Measurements from ENCODE around the gene AHRR.

AHRR gene

DNA sequence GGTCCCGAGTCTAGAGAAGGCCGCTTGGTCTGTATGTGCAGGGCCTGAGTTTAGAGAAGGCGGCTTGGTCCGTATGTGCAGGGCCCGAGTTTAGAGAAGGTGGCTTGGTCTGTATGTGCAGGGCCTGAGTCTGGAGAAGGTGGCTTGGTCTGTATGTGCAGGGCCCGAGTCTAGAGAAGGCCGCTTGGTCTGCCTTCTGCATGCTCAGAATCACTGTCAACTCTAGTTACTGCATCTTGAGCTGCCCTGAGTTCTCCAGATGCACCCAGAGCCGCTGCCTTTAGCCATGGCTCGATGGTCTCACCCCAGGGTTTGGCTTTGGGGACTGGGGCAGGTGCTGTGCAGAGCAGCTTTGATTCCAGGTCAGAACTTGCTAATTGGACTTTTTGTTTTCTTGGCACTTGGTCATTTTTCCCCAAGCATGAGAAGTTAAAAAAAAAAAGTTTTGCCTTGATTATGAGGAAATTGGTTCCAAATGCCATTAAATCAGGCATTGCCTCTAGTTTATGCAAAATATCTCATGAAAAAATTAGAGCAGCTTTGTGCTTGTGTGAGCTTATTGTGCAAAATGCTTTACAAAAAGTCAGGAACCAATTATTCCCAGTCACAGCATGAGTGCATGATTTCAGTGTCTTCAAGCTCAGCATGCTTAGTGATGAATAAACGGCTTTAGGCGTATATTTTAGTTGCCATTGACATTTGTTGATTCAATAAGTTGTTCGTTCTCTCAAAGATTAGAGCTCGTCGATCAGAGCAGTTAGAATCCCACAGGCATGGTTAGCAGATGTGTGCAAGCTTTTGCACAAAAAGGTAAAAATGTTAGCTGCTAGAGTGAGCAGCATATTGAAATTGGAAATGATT, 96.0 kb downstream of the AHRR start:
- no peak for DNase-seq

DNA sequence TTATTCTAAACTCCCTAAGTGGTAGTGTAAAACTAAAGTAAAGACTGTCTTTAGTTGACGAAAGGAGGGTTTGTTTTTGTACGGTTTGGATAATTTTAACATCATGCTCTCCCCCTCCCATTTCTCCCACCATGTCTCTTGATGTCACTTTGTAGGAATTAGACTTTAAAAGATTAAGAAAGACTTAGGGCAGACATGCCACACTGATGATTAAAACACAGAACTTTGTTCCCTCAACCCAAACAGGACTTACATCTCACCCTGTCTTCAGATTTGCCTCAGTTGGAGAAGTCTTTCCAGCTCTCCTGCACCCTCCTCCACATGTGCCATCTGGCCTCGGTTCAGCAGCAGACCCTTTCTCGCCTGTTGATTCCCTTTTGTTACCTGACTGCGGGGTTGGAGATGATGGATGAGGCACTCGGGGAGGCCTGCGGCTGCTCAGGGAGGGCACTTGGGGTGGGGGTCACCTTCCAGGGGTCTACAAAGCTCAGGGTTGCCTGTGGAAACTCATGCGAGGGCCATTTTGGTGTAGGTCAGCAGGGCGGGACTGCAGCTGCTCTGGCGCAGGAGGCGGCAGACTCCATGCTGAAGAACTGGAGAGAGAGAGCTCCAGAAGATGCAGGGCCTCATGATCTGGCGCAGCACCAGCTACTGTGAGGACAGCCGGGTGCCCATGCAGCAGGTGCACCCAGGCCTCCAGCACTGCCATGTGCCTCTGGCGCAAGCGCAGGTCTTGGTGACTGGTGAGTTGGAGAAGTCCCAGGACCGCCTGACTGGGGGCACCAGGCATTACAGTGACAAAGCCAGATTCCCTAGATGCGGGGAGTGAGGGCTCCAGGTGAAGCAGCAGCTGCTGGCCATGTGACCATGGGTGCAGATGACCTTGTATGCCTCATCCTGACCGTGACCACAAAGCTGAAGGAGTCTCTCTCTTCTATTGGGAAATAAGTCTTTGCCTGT, 96.9 kb downstream of the AHRR start:
- DNase-seq, result no peak

DNA sequence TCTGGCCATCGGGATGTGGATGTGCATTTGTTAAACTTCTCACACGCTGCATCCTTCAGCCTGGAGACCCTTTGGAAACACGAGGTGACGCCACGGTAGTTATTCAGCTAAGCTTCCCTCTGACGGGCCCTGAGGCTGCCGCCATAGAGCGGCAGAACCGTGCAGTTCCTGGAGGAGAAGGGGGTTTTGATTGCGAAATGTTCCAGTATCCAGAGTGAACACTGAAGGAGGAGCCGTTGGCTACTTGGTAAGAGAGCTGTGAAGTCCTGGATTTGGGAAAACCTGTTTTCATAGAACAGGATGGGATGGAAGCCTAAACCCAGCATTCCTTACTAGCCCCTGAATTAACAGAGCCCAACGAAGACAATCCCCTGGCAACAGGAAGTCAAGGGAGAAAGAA, 98.5 kb downstream of the AHRR start:
- no peak for DNase-seq

DNA sequence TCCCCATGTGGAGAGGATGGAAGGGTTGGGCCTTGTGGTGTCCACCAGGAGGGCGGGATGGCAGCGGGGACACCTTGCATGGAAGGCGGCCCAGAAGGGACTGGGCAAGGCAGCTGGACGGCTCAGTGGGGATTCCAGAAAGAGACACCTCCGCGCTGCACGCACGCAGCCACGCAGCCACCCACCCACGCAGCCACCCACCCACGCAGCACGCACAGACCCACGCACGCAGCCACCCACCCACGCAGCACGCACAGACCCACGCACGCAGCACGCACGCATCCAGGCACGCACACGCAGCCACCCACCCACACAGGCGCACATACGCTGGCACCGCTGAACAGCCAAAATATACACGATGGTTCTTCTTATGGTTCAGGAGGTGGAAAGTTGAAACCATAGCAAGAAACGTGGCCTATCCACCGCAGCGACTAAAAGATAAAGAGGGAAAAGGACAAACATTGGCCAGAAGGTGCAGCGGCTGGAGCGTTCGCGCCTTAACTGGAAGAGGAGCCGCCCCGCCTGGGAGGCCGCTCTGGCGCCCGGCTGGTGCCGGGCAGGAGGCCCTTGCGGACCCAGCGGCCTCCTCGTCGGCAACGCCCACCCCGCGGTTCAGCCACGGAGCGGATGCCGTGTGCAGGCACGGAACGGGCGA, 99.2 kb downstream of the AHRR start:
- DNase-seq, result no peak

DNA sequence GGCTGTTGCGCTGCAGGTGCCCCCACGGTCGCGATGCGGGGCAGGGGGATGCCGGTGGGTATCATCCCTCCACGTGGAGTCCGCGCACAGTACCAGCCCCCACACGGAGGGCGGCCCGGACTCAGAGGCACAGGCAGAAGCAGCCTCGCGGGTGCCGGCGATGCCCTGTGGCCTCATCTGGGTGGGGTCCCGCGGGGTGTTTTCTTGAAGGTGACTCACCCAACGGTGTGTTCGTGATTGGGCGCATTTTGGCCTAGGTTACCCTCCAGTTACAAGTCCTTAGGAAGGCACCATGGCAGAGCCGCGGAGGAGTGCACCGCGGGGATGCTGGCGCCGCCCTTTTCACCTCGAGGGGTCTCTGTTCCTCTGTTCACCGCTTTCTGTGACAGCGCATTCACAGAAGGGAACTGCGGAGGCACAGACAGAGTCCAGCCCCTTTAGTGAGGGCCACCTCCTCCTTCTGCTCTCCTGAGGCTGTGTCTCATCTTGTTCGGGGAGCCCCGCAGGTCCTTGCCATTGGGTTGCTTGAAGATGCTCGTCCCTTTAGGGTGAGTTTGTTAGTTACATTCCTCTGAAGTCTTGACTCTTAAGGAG, 99.9 kb downstream of the AHRR start:
- no peak for DNase-seq

DNA sequence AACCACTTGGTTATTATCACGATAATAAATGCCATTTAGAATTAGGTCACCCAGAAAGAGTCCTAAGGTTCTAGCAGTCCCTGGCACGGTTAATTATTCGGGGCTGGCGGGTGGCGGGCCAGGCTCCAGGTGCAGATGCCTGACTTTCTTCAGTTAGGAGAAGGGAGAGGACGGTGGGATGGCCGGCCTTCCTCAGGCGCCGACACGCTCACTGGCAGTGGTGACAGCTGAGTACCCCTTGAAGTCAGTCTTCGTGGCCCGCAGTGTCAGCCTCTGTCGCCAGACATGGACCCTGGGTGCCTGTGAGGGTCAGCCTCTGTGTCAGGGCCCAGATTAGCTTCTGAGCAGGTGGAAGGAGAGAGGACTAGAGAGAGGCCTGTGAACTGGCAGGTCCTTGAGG, 100.4 kb downstream of the AHRR start:
- DNase-seq, result no peak

DNA sequence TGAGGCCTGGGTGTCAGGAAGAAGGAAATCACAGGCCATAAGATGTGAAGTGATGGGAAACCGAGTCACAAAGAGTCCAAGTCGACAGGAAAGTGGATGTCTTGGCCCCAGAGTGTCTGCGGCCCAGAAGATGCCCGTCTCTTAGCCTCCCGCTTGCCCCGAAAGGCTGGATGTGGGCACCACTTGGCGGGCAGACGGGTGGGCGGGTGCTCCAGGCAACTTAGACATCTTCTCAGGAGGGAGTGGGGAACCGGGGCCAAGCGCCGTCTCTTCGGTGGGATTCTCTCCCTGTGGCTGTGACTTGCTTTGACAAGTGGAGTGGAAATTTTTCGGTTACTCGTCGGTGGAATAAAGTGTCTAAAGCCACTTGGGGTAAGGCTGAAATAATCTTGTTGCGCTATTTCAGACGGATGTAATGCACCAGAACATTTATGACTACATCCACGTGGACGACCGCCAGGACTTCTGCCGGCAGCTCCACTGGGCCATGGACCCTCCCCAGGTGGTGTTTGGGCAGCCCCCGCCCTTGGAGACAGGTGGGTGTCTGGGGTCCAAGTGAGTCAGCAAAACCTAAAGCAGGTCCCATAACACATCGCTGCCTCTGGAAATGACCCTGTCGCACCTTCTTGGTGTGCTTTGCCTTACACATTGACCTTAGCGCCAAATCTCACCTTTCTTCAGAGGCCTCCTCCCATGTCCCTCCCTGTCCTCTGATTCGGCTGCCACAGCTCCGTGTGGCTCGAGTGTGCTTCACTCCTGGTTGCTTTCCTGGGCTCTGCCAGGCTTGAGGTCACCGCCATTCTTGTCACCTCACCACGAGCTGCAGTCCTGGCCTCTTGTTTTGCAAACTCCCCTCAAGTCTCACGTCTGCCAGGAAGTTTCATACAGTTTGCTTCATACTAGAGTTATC, 101.1 kb downstream of the AHRR start:
- no peak for DNase-seq

DNA sequence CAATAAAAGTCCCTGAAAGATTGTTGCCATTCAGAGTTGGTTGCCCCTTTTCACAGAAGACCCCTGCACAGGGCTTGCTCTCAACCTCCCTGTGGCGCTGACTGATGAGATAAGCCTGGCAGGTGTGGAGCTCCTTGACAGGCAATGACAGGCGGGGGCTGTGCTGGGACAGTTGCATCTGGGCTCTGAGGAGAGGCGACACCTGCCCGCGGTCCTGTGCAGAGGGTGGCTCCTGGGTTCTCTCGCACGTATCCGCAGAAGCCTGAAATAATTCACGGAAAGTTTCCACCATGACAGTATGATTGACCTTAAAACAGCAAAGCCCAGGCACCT, 101.7 kb downstream of the AHRR start:
- no peak for DNase-seq

DNA sequence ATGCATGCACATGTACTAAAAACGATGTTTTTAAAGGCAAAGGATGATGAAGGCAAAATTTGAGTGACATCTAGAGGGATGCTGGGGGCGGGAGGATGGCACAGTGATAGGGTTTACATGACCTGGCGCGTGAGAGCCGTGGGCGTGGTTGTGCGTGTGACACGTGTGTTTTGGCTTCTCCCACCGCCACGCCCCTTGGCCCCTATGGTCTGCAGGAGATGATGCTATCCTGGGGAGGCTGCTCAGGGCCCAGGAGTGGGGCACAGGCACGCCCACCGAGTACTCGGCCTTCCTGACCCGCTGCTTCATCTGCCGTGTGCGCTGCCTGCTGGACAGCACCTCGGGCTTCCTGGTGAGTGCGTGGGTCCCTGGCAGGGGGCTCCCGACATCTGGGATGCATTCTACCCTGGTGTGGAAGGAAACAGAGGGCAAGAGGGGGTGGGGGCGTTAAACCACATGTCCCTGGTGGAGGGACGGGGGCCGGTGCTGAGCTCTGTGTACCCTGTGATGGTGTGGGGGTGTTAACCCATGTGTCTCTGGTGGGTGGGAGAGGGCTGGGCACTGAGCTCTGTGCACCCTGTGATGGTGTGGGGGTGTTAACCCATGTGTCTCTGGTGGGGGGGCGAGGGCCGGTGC, 102.2 kb downstream of the AHRR start:
- no peak for DNase-seq

DNA sequence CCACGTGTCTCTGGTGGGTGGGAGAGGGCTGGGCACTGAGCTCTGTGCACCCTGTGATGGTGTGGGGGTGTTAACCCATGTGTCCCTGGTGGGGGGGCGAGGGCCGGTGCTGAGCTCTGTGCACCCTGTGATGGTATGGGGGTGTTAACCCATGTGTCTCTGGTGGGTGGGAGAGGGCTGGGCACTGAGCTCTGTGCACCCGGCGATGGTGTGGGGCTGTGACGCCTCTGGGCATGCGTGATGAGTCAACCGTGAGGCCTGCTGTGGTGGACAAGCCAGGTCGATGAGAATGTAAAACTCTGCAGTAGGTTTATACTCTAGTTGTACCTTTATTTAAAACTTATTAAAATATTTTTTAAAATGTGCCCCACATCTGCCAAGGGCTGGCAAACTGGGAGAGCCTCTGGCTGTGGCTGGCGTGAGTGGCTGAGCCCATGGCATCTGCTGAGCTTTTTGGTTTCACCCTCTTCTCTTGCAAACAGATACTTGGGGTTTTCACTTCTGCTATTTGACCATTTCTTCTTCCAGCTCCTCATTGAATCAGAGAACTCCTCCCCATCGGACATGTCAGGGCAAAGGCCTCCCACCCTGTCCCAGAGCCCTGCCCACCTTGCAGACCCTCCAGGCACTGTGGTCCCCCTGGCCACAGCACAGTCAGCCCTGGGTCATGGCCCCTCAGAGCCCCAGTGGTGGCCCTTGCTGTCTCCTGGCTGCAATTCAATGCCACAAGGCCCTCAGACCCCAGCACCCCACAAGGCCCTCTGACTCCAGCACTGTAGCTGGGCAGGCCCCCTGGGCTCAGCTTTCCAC, 103.0 kb downstream of the AHRR start:
- no peak for DNase-seq

DNA sequence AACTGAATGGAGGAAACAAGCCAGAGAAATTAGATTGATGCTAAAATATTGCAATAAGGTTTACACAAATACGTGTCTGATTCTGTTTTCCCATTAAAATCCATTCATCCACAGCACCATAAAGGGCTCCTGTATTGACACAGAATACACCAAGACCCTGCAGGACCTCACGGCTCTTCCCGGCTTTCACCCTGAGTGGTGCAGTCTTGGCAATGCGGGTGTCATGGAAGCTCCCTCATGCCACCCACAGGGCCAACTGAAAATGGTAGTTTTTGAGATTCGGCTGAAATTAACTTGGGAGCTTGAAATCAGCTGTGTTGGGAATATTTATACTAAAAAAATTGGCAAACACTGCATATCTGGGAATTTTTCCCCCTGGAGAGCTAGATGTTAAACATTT, 104.2 kb downstream of the AHRR start:
- DNase-seq, result no peak

DNA sequence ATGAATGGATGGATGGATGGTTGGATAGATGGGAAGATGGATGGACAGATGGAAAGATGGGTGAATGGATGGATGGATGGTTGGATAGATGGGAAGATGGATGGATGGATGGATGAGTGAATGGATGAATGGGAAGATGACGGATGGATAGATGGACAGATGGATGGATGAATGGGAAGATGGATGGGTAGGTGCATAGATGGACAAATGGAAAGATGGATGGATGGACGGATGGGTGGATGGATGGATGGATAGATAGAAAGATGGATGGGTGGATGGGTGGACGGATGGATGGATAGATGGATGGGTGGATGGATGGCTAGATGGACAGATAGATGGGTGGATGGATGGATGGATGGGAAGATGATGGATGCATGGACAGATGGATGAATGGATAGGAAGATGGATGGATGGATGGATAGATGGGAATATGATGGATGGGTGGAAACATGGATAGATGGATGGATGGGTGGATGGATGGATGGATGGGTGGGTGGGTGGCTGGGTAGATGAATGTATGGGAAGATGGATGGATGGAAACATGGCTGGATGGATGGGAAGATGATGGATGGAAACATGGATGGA, 105.0 kb downstream of the AHRR start:
- no peak for DNase-seq

DNA sequence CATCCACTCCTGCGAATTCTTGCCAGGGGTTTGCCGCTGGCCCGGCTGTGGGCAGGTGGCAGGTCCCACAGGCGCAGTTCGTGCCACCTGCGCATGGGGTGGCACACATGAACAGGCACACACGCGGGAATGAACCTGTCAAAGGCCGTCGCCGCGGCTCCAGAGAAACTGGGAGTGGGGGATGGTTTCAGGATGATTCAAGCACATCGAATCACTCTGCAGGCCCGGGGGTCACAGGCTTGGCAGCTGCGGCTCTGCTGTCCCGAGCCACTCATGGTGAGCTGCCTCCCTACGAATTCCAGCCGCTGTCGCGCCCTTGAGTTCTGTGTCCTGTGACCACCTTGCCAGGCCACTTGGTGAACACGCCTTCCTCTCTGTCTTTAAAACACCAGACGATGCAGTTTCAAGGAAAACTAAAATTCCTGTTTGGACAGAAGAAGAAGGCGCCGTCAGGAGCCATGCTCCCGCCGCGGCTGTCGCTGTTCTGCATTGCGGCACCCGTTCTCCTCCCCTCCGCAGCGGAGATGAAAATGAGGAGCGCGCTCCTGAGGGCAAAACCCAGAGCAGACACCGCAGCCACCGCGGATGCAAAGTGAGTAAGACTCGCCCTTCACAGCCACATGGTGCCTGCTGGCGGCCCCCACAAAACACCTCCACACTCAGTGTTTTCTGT, 106.0 kb downstream of the AHRR start:
- no peak for DNase-seq

DNA sequence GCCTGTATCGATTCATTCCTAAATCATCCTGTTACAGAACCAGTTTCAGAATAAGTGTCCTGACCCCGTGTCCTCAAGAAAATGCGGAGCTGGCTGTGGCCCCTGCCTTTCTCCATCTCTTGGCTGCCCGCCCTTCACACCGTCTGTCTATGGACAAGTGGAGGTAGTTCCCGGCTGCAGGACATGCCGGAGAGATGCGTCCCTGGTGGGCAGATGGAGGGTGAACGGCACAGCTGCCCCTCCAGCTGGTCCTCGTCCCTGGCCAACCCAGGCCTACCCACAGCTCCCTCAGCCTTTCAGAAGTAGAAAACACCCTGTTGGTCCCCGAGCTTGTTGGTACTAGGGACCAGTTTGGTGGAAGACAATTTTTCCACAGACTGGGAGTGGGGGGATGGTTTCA, 106.7 kb downstream of the AHRR start:
- no peak for DNase-seq

DNA sequence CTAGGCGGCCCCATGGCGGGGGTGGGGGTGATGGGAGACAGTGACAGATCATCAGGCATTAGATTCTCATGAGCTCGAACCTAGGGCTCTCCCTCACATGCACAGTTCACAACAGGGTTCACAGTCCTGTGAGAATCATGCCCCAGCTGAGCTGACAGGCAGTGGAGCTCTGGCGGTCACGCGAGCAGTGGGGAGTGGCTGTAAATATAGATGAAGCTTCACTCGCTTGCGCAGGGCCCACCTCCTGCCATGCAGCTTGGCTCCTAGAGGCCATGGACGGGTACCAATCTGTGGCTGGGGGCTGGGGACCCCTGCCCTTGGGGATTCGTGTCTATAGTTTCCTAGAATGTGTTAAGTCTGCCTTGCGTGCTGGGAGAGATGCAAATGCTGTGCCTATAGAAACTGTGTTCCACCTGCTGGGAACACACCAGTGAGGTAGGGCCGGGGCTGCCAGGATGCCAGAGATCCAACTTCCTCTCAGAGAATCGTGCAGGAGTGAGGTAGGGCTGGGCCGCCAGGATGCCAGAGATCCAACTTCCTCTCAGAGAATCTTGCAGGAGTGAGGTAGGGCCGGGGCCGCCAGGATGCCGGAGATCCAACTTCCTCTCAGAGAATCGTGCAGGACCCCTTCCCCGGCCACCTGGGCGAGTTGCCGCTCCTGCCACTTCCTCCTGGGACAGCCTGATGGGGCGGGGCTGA, 107.4 kb downstream of the AHRR start:
- DNase-seq, result no peak

DNA sequence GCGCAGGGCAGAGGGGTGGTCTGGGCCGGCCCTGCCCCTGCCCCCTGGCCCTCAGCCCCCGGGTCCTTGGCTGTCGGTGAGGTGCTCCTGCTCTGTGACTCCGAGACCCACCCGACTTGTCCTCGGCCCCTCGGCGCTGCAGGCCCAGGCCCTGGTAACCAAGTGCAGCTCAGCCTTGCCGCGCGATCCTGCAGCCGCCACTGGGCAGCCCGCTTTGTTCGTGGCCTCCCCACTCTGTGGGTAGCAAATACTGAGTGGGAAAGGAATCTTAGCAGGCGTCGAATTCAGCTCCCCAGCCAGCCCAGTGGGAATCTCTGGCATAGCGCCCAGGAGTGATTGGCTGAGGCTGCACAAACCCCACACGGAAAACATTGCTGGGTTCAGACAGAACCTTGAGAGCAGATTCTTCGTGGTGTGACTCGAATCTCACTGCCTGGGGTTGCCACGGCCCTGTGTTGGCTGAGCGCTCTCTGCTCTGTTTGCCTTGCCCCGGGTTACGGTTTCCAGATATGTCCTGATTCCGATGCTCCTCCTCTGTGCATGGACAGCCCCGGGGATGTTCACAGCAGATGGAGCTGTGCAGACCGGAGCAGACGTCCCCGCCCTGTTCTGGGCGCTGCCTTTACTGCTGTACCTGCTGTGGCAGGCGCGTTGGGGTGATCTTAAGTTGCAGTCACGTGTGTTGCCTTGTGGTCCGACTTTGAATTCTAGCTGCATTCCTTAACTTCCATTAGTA, 108.1 kb downstream of the AHRR start:
- DNase-seq, result no peak

DNA sequence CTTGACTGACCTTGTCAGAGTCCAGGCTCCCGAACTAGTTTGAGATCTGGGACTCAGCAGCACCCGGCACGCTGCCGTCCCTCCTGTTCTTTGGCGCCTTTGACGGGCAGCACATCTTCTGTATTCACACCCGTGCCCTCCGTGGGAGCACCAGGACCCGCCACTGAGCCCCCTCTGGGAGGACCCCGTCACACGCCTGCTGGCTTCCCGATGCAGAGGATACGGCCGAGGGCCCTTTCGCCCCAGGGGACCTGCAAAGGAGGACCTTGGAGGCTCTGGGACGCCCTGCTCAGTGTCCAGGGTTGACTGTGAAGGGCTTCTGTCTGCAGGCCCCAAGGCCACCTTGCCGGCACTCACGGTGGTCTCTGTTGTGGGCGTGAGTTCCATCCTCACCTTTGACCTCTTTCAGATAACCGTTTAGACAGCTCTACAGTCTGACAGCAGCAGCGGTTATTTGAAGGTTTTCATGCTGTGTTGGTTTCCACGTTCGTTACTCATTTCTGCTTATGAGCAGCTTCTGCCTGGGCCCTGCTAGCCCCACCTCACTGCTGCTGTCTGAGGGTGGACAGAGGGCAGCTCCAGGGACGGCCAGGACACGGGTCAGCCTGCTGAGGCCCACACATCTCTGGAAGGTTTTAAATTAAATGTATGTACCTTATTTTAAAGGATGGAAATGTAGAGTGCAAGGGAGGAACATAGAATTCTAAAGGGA, 108.9 kb downstream of the AHRR start:
- DNase-seq, result no peak

Data from activated CD4-positive, alpha-beta T cell treated with anti-CD3 and anti-CD28 coated beads for 4 hours (primary cell).